Right lung (tissue), 5 donors: Measurements from ENCODE around the gene IL5. TPM values are rescaled to one million over a fixed set of nuclear protein-coding genes. Genes with fewer than 3 reads are reported as not detected.
"Not testable (repeated sequence)": the region's sequence is repeated elsewhere in the genome, so short reads cannot be mapped to it uniquely, and the experiment has no call there.

Experiments
- DNase-seq, 2 donors: peaks; one replicate each; pipeline ENCODE4 v3.0.0-alpha.2; 2013
- polyA plus RNA-seq, 5 donors: library from polyadenylated mRNA; unstranded; fragments of 120-200 nt; gene quantifications; one replicate each; pipeline versions ENCODE4 v1.2.1 to v1.2.3, GENCODE V29; 2013; ENCODE audit warnings: inconsistent platforms in 1 of 5, low replicate concordance in 1 of 5; ENCODE audit not compliant: insufficient read length in 5 of 5, insufficient read depth in 1 of 5

Gene IL5
- polyA plus RNA-seq, 5 donors = 0.35 to 0.60 (median 0.44) TPM; not detected in 2

GRCh38 chr5:132530946-132531345 is 12.4 kb downstream of the IL5 start:
- DNase-seq = no peak

GRCh38 chr5:132528866-132529634 is 14.3 kb downstream of the IL5 start:
- no peak for DNase-seq

GRCh38 chr5:132528021-132528420 is 15.3 kb downstream of the IL5 start:
- DNase-seq = no peak

- DNase-seq = no peak
Measured at GRCh38 chr5:132526974-132527564, 16.3 kb downstream of the IL5 start.

GRCh38 chr5:132526290-132526973 is 16.9 kb downstream of the IL5 start:
- DNase-seq = peak; percentile 28 to 48

- DNase-seq = no peak
Measured at GRCh38 chr5:132525299-132525724, 18.0 kb downstream of the IL5 start.

GRCh38 chr5:132524877-132525276 is 18.4 kb downstream of the IL5 start:
- DNase-seq = not testable (repeated sequence)

GRCh38 chr5:132522067-132522466 is 21.3 kb downstream of the IL5 start:
- DNase-seq = not testable (repeated sequence)

- DNase-seq = not testable (repeated sequence)
Measured at GRCh38 chr5:132513618-132514336, 29.5 kb downstream of the IL5 start.

GRCh38 chr5:132510076-132510475 is 33.2 kb downstream of the IL5 start:
- no peak for DNase-seq

GRCh38 chr5:132506094-132506692 is 37.1 kb downstream of the IL5 start:
- peak; percentile 55 to 66 for DNase-seq

GRCh38 chr5:132505641-132506040 is 37.7 kb downstream of the IL5 start:
- DNase-seq = no peak

GRCh38 chr5:132504746-132505145 is 38.6 kb downstream of the IL5 start:
- DNase-seq = no peak

- DNase-seq = no peak
Measured at GRCh38 chr5:132503244-132503643, 40.1 kb downstream of the IL5 start.

GRCh38 chr5:132501961-132502931 is 41.1 kb downstream of the IL5 start:
- DNase-seq = no peak

GRCh38 chr5:132501629-132501956 is 41.7 kb downstream of the IL5 start:
- no peak for DNase-seq

GRCh38 chr5:132500931-132501628 is 42.2 kb downstream of the IL5 start:
- DNase-seq = peak in 1 of 2 donors; percentile 58

GRCh38 chr5:132500244-132500930 is 42.9 kb downstream of the IL5 start:
- DNase-seq = no peak
